H9 (cell line): Measurements from ENCODE around the gene IRS2. TPM values are rescaled to one million over a fixed set of nuclear protein-coding genes. Genes with fewer than 3 reads are reported as not detected.

Experiments
- DNase-seq: peaks from one replicate; pipeline ENCODE4 v3.0.0-alpha.2; 2017
- H2AFZ ChIP-seq: one replicate; pipeline ENCODE4 v1.6.1; 2013; ENCODE audit warnings: mild to moderate bottlenecking, low read length, control low read depth, moderate library complexity
- H2AK5ac ChIP-seq: 2 replicates; pipeline ENCODE4 v1.6.1; 2013; ENCODE audit warnings: low read length, control low read depth, mixed read lengths; ENCODE audit not compliant: insufficient read length
- H2BK120ac ChIP-seq: one replicate; pipeline ENCODE4 v1.6.1; 2013; ENCODE audit warnings: low read depth, mild to moderate bottlenecking, low read length, control low read depth, inconsistent platforms; ENCODE audit not compliant: poor library complexity, severe bottlenecking
- H2BK12ac ChIP-seq: 2 replicates; pipeline ENCODE4 v1.6.1; 2013; ENCODE audit warnings: low read length, control low read depth, mixed read lengths, low read depth; ENCODE audit not compliant: insufficient read length
- H2BK15ac ChIP-seq: 2 replicates; pipeline ENCODE4 v1.6.1; 2013; ENCODE audit warnings: low read depth, low read length, control low read depth
- H2BK20ac ChIP-seq: one replicate; pipeline ENCODE4 v1.6.1; 2013; ENCODE audit warnings: low read depth, mild to moderate bottlenecking, low read length, control low read depth, inconsistent platforms; ENCODE audit not compliant: poor library complexity, severe bottlenecking
- H2BK5ac ChIP-seq: 2 replicates; pipeline ENCODE4 v1.6.1; 2013; ENCODE audit warnings: low read length, control low read depth, mixed read lengths; ENCODE audit not compliant: insufficient read length
- H3K14ac ChIP-seq: 2 replicates; pipeline ENCODE4 v1.6.1; 2013; ENCODE audit warnings: low read length, control low read depth; ENCODE audit not compliant: insufficient read depth
- H3K18ac ChIP-seq: 2 replicates; pipeline ENCODE4 v1.6.1; 2013; ENCODE audit warnings: low read depth, mild to moderate bottlenecking, mixed read lengths, low read length, control low read depth; ENCODE audit not compliant: insufficient read length
- H3K23ac ChIP-seq: 2 replicates; pipeline ENCODE4 v1.6.1; 2013; ENCODE audit warnings: low read length, control low read depth, mixed read lengths, low read depth; ENCODE audit not compliant: insufficient read length
- H3K23me2 ChIP-seq: 2 replicates; pipeline ENCODE4 v1.6.1; 2013; ENCODE audit warnings: low read depth, mild to moderate bottlenecking, mixed read lengths, low read length, control low read depth; ENCODE audit not compliant: insufficient read length, poor library complexity, severe bottlenecking
- H3K27ac ChIP-seq: 2 replicates; pipeline ENCODE4 v1.5.1; 2013; ENCODE audit warnings: low read length, control low read depth, mixed read lengths, low read depth; ENCODE audit not compliant: insufficient read length
- H3K27me3 ChIP-seq: 2 replicates; pipeline ENCODE4 v1.6.1; 2013; ENCODE audit warnings: low read length, control low read depth, inconsistent platforms; ENCODE audit not compliant: insufficient read depth
- H3K4ac ChIP-seq: 2 replicates; pipeline ENCODE4 v1.6.1; 2013; ENCODE audit warnings: low read depth, mild to moderate bottlenecking, control low read depth, inconsistent platforms, low read length, moderate library complexity
- H3K4me1 ChIP-seq: 2 replicates; pipeline ENCODE4 v1.6.1; 2013; ENCODE audit warnings: low read length, control low read depth, inconsistent platforms; ENCODE audit not compliant: insufficient read depth
- H3K4me2 ChIP-seq: 2 replicates; pipeline ENCODE4 v1.6.1; 2013; ENCODE audit warnings: low read length, control low read depth, mixed read lengths; ENCODE audit not compliant: insufficient read length, insufficient read depth
- H3K56ac ChIP-seq: 2 replicates; pipeline ENCODE4 v1.6.1; 2013; ENCODE audit warnings: low read depth, mild to moderate bottlenecking, mixed read lengths, low read length, control low read depth; ENCODE audit not compliant: insufficient read length
- H3K79me1 ChIP-seq: 2 replicates; pipeline ENCODE4 v1.6.1; 2013; ENCODE audit warnings: low read depth, mild to moderate bottlenecking, moderate library complexity, low read length, control low read depth, inconsistent platforms; ENCODE audit not compliant: insufficient read depth, poor library complexity, severe bottlenecking
- H3K79me2 ChIP-seq: 2 replicates; pipeline ENCODE4 v1.6.1; 2013; ENCODE audit warnings: low read length, control low read depth, inconsistent platforms; ENCODE audit not compliant: insufficient read depth
- H3K9ac ChIP-seq: 2 replicates; pipeline ENCODE4 v1.6.1; 2013; ENCODE audit warnings: low read length, control low read depth, mixed read lengths; ENCODE audit not compliant: insufficient read length; ENCODE audit errors: extremely low read depth
- H3K9me3 ChIP-seq: one replicate; pipeline ENCODE4 v1.6.1; 2013; ENCODE audit warnings: low read depth, low read length, inconsistent platforms; ENCODE audit not compliant: control insufficient read depth
- H3T11ph ChIP-seq: one replicate; pipeline ENCODE4 v1.6.1; 2013; ENCODE audit warnings: mild to moderate bottlenecking, low read length, control low read depth, inconsistent platforms
- H4K20me1 ChIP-seq: one replicate; pipeline ENCODE4 v1.6.1; 2013; ENCODE audit not compliant: control insufficient read depth, insufficient read length, insufficient read depth
- H4K5ac ChIP-seq: 2 replicates; pipeline ENCODE4 v1.6.1; 2013; ENCODE audit warnings: low read depth, mild to moderate bottlenecking, mixed read lengths, low read length, control low read depth; ENCODE audit not compliant: insufficient read length
- H4K8ac ChIP-seq: replicated peaks from 2 replicates; pipeline ENCODE4 v1.6.1; 2013; ENCODE audit warnings: low read length, control low read depth, mixed read lengths, low read depth; ENCODE audit not compliant: insufficient read length
- H4K91ac ChIP-seq: 2 replicates; pipeline ENCODE4 v1.6.1; 2013; ENCODE audit warnings: low read depth, mild to moderate bottlenecking, moderate library complexity, mixed read lengths, low read length, control low read depth; ENCODE audit not compliant: insufficient read length
- H3K27ac Mint-ChIP-seq, 3 experiments: 2 replicates in 2 of 3; 3 replicates in 1 of 3; pipeline ENCODE4 v1.8.0; 2020 to 2021; ENCODE audit warnings: mixed read lengths in 3 of 3, mild to moderate bottlenecking in 1 of 3, moderate library complexity in 1 of 3
- H3K27me3 Mint-ChIP-seq: 2 replicates; pipeline ENCODE4 v1.8.0; 2021; ENCODE audit warnings: low read depth, mild to moderate bottlenecking, moderate library complexity, mixed read lengths
- H3K36me3 Mint-ChIP-seq, 3 experiments: 2 replicates in 2 of 3; 3 replicates in 1 of 3; pipeline ENCODE4 v1.8.0; 2020 to 2021; ENCODE audit warnings: low read depth in 3 of 3, mixed read lengths in 3 of 3; ENCODE audit not compliant: insufficient read depth in 1 of 3
- H3K4me1 Mint-ChIP-seq, 2 experiments: 2 replicates each; pipeline ENCODE4 v1.8.0; 2020; ENCODE audit warnings: mixed read lengths in 2 of 2
- H3K4me3 Mint-ChIP-seq, 2 experiments: 2 replicates in 1 of 2; 3 replicates in 1 of 2; pipeline ENCODE4 v1.8.0; 2020 to 2021; ENCODE audit warnings: mild to moderate bottlenecking in 2 of 2, mixed read lengths in 2 of 2, moderate library complexity in 1 of 2
- H3K9me3 Mint-ChIP-seq, 2 experiments: 2 replicates in 1 of 2; 3 replicates in 1 of 2; pipeline ENCODE4 v1.8.0; 2020; ENCODE audit warnings: mild to moderate bottlenecking in 2 of 2, mixed read lengths in 2 of 2, moderate library complexity in 1 of 2
- CTCF ChIP-seq: fragments of 200-600 bp; sonication (generic); conservative IDR thresholded peaks from 3 replicates; pipeline ENCODE4 v1.8.0; 2021; ENCODE audit warnings: antibody characterized with exemption, mild to moderate bottlenecking
- WGBS: extraction: QIAGEN DNeasy Blood & Tissue Kit; methylation state at CpG from one replicate; pipeline ENCODE4 v1.1.7; 2013; ENCODE audit warnings: missing lambda C conversion rate, low lambda C conversion rate, mixed read lengths; ENCODE audit not compliant: insufficient read length; ENCODE audit errors: extremely low coverage; 5-methylcytosine and 5-hydroxymethylcytosine counted together
- total RNA-seq: library from RNA; stranded (reverse); gene quantifications from 2 replicates; pipeline ENCODE4 v1.2.1, GENCODE V29; 2021

IRS2 gene
- total RNA-seq, 1 experiment from 2014 or later: 10.1 TPM

- Mint-ChIP-seq H3K9me3 (peaks cover 14 to 16% of the 10 kb centered on the region in 2 experiments; a peak in 4 of 5 replicates), H3K27me3 (peaks cover 3% of the 10 kb centered on the region; the same call in 1 of the 2 replicates), H3K36me3 (peaks cover 3 to 5% (median 4%) of the 10 kb centered on the region in 3 experiments; a peak in 4 of 7 replicates), H3K27ac (peak overlapping the region in 2 of 3 experiments; percentile 12 to 51; a peak in 2 of 7 replicates), H3K4me3 (no peak overlapping the region), H3K4me1 (peaks cover 8 to 9% of the 10 kb centered on the region in 2 experiments)
- Histone ChIP-seq H2AK5ac (no peak overlapping the region), H3K14ac (no peak overlapping the region), H2AFZ (no peak overlapping the region), H4K20me1 (no peaks in the 10 kb centered on the region), H3K23me2 (no peaks in the 10 kb centered on the region), H3K9ac (no peak overlapping the region), H3K56ac (no peak overlapping the region), H3K27me3 (no peaks in the 10 kb centered on the region), H4K5ac (no peak overlapping the region), H2BK20ac (no peak overlapping the region), H3K79me2 (no peaks in the 10 kb centered on the region), H3K23ac (no peak overlapping the region), H3K4ac (no peak overlapping the region), H2BK12ac (no peak overlapping the region), H3K9me3 (no peaks in the 10 kb centered on the region), H3K18ac (peak overlapping the region; percentile 5), H3K4me2 (no peak overlapping the region), H4K91ac (no peak overlapping the region), H2BK120ac (no peak overlapping the region), H2BK15ac (no peak overlapping the region), H3K27ac (no peak overlapping the region), H3K79me1 (no peaks in the 10 kb centered on the region), H3K4me1 (no peaks in the 10 kb centered on the region), H4K8ac (no peak overlapping the region), H3T11ph (no peak overlapping the region), H2BK5ac (no peak overlapping the region)
- TF ChIP-seq CTCF: no peak
- DNase-seq: no peak
- WGBS: no CpG with 5 or more reads among the region's 15 CpGs
Observed at GRCh38 chr13:109707044-109707741, 79.2 kb downstream of the IRS2 start.
